Measurements from ENCODE around the gene H2BW2.

DNA sequence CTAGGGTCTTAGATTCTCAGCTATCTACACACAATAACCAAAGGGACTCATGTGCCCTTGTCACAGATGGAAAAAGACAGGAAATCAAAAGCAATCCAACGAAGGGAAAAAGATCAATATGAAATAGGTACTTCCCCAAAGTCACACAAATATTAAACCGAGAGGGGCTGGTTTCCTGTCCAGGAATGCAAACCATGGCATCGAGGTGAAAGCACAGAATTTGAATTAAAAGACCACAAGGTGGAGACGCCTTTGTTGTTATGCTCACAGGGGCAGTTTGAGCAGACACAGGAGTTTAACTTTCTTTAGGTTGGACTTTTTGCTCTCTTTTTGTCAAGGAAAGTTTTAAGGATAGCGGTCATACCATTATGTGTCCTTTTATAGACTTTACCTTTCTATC is 40.5 kb upstream of the H2BW2 start:
- no peak for TF ChIP-seq POLR2A (IDR thresholded peaks at IDR 0.05)
- TF ChIP-seq, protein P1, sequence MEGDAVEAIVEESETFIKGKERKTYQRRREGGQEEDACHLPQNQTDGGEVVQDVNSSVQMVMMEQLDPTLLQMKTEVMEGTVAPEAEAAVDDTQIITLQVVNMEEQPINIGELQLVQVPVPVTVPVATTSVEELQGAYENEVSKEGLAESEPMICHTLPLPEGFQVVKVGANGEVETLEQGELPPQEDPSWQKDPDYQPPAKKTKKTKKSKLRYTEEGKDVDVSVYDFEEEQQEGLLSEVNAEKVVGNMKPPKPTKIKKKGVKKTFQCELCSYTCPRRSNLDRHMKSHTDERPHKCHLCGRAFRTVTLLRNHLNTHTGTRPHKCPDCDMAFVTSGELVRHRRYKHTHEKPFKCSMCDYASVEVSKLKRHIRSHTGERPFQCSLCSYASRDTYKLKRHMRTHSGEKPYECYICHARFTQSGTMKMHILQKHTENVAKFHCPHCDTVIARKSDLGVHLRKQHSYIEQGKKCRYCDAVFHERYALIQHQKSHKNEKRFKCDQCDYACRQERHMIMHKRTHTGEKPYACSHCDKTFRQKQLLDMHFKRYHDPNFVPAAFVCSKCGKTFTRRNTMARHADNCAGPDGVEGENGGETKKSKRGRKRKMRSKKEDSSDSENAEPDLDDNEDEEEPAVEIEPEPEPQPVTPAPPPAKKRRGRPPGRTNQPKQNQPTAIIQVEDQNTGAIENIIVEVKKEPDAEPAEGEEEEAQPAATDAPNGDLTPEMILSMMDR (IDR thresholded peaks at IDR 0.05): no peak
